Calu3 (cell line): ENCODE results near the gene SLC1A2. TPM values are rescaled to one million over a fixed set of nuclear protein-coding genes. Genes with fewer than 3 reads are reported as not detected.

Experiments
- BruUV-seq: library from RNA; stranded (reverse); fragments of 400-500 nt; replicated peaks from 2 replicates; lab custom pipeline; 2021; lab: Mats Ljungman, UMichigan
- CTCF ChIA-PET: fragments of 300-600 bp; sonication (Branson Sonifier 250); formaldehyde crosslinking; loops from one replicate; lab custom pipeline; 2022; ENCODE audit warnings: antibody characterized with exemption; lab: Charles Lee
- DNase-seq: peaks from one replicate; pipeline ENCODE4 v3.0.0; 2022
- H3K27ac Mint-ChIP-seq: one replicate; pipeline ENCODE4 v1.8.0; 2022; ENCODE audit warnings: mixed read lengths; ENCODE audit not compliant: unreplicated experiment
- H3K27me3 Mint-ChIP-seq: one replicate; pipeline ENCODE4 v1.8.0; 2022; ENCODE audit warnings: mixed read lengths; ENCODE audit not compliant: unreplicated experiment
- H3K36me3 Mint-ChIP-seq: one replicate; pipeline ENCODE4 v1.8.0; 2022; ENCODE audit warnings: mild to moderate bottlenecking, moderate library complexity, mixed read lengths; ENCODE audit not compliant: insufficient read depth, unreplicated experiment
- H3K4me1 Mint-ChIP-seq: one replicate; pipeline ENCODE4 v1.8.0; 2022; ENCODE audit warnings: mild to moderate bottlenecking, low read depth, mixed read lengths; ENCODE audit not compliant: unreplicated experiment
- H3K4me3 Mint-ChIP-seq: one replicate; pipeline ENCODE4 v1.8.0; 2022; ENCODE audit warnings: mild to moderate bottlenecking, low read depth, moderate library complexity, mixed read lengths; ENCODE audit not compliant: unreplicated experiment
- H3K9me3 Mint-ChIP-seq: one replicate; pipeline ENCODE4 v1.8.0; 2022; ENCODE audit warnings: low read depth, mixed read lengths; ENCODE audit not compliant: unreplicated experiment
- intact Hi-C: fragments of 100-400 bp; cut with micrococcal nuclease; formaldehyde crosslinking; loops from one replicate; pipeline ENCODE4 v1.10.0; 2022; ENCODE audit not compliant: unreplicated experiment
- total RNA-seq: library from RNA; stranded (reverse); gene quantifications from 2 replicates; pipeline ENCODE4 v1.2.3, GENCODE V29; 2022
- TF ChIP-seq, protein P1 (sequence below): fragments of 200-600 bp; IDR thresholded peaks from one replicate; pipeline ENCODE4 v1.8.0; 2022; ENCODE audit warnings: antibody characterized with exemption; ENCODE audit not compliant: unreplicated experiment

SLC1A2 gene
- total RNA-seq, 1 experiment from 2014 or later: 0.40 TPM

- Mint-ChIP-seq H3K4me1 (peaks cover 69% of the 10 kb centered on the region), H3K27ac (peak overlapping the region; percentile 48), H3K4me3 (no peak overlapping the region), H3K36me3 (peaks cover 51% of the 10 kb centered on the region), H3K9me3 (no peaks in the 10 kb centered on the region), H3K27me3 (no peaks in the 10 kb centered on the region)
- intact Hi-C loops: loop anchor here (10.0 kb wide), 2 partner anchors 161 to 1571 kb away; no protein-coding TSS in a partner anchor
- CTCF ChIA-PET: interaction anchor here (0.7 kb wide), 1 partner anchor 245 kb away, joined by 3 read pairs; no protein-coding TSS in a partner anchor
- BruUV-seq: no TSS peak
- DNase-seq: no peak
- TF ChIP-seq, protein P1, sequence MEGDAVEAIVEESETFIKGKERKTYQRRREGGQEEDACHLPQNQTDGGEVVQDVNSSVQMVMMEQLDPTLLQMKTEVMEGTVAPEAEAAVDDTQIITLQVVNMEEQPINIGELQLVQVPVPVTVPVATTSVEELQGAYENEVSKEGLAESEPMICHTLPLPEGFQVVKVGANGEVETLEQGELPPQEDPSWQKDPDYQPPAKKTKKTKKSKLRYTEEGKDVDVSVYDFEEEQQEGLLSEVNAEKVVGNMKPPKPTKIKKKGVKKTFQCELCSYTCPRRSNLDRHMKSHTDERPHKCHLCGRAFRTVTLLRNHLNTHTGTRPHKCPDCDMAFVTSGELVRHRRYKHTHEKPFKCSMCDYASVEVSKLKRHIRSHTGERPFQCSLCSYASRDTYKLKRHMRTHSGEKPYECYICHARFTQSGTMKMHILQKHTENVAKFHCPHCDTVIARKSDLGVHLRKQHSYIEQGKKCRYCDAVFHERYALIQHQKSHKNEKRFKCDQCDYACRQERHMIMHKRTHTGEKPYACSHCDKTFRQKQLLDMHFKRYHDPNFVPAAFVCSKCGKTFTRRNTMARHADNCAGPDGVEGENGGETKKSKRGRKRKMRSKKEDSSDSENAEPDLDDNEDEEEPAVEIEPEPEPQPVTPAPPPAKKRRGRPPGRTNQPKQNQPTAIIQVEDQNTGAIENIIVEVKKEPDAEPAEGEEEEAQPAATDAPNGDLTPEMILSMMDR: no peak
Measured at GRCh38 chr11:35233518-35233917, 185.8 kb downstream of the SLC1A2 start.

DNA sequence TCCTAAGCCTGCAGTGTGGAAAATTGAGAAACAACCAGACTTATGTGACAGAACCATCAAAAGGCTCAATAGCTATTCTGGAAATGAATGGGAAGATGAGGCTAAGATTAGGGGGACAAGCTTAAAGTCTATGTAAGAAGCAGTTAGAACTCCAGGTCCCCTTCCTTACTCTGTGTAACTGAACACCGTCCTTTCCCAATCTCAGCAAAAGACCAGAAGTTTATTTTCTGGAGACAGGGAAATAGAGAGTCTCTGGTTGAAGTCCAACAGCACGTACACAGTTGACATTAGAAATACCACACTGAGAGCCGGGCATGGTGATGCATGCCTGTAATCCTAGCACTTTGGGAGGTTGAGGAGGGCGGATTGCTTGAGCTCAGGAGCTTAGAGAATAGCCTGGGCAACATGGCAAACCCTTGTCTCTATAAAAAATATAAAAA is 186.4 kb downstream of the SLC1A2 start:
- TF ChIP-seq, protein P1: no peak
- Mint-ChIP-seq H3K27ac (peak overlapping the region; percentile 48), H3K9me3 (no peaks in the 10 kb centered on the region), H3K27me3 (no peaks in the 10 kb centered on the region), H3K4me3 (no peak overlapping the region), H3K4me1 (peaks cover 66% of the 10 kb centered on the region), H3K36me3 (peaks cover 51% of the 10 kb centered on the region)
- no TSS peak for BruUV-seq
- no peak for DNase-seq
- intact Hi-C loops: loop anchor here (10.0 kb wide), 2 partner anchors 162 to 1572 kb away; no protein-coding TSS in a partner anchor
- CTCF ChIA-PET: no interaction called here

GRCh38 chr11:35231076-35231860 is 188.1 kb downstream of the SLC1A2 start:
- no TSS peak for BruUV-seq
- TF ChIP-seq, protein P1: no peak
- intact Hi-C loops: loop anchor here (10.0 kb wide), 2 partner anchors 164 to 1574 kb away; no protein-coding TSS in a partner anchor
- Mint-ChIP-seq H3K9me3 (no peaks in the 10 kb centered on the region), H3K4me1 (peaks cover 55% of the 10 kb centered on the region), H3K27me3 (no peaks in the 10 kb centered on the region), H3K27ac (peak overlapping the region; percentile 48), H3K36me3 (peaks cover 64% of the 10 kb centered on the region), H3K4me3 (no peak overlapping the region)
- CTCF ChIA-PET: interaction anchor here (0.7 kb wide), 1 partner anchor 164 kb away, joined by 3 read pairs; no protein-coding TSS in a partner anchor
- no peak for DNase-seq

- H3K27me3 Mint-ChIP-seq: no peaks in the 10 kb centered on the region
- peaks cover 66% of the 10 kb centered on the region for H3K36me3 Mint-ChIP-seq
- H3K4me1 Mint-ChIP-seq: peaks cover 46% of the 10 kb centered on the region
- BruUV-seq: no TSS peak
- DNase-seq: no peak
- CTCF ChIA-PET: no interaction called here
- no peaks in the 10 kb centered on the region for H3K9me3 Mint-ChIP-seq
- H3K27ac Mint-ChIP-seq: peak overlapping the region; percentile 48
- TF ChIP-seq, protein P1: no peak
- no peak overlapping the region for H3K4me3 Mint-ChIP-seq
- intact Hi-C loops: loop anchor here (10.0 kb wide), 2 partner anchors 164 to 1574 kb away; no protein-coding TSS in a partner anchor
Measured at GRCh38 chr11:35230388-35230787, 189.0 kb downstream of the SLC1A2 start.
